DOHH2 (cell line): ENCODE results near the gene ADAMTSL1.

Experiments
- EZH2phosphoT487 ChIP-seq: fragments of 200-600 bp; sonication (generic); IDR thresholded peaks from 2 replicates; pipeline ENCODE4 v1.6.1; 2017; ENCODE audit warnings: borderline replicate concordance, mild to moderate bottlenecking, antibody characterized with exemption, low read length, moderate library complexity, mixed read lengths
- TF ChIP-seq, protein P1 (sequence below): fragments of 200-600 bp; sonication (generic); IDR thresholded peaks from one replicate; pipeline ENCODE4 v1.5.1; 2014; ENCODE audit warnings: antibody characterized with exemption, mild to moderate bottlenecking, low read depth, low read length; ENCODE audit not compliant: poor library complexity, severe bottlenecking

DNA sequence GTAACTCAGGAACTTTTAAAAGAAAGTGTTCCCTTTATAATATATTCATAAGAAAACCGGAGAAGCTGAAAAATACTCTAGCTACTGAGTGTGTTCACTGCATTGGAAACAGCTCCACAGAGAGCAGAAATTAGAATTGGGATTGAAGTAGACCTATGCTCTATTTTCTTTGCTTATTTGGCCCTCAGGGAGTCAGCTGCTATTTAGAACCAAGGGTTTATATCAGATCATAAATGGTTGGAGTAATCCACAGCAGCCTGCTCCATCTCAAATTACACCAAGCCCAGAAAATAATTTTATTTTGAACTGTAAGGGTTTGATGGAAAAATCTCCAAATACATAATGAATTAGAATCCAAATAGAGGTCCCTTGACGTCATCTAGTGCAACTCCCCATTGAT is 202.6 kb downstream of the ADAMTSL1 start:
- TF ChIP-seq, protein P1, sequence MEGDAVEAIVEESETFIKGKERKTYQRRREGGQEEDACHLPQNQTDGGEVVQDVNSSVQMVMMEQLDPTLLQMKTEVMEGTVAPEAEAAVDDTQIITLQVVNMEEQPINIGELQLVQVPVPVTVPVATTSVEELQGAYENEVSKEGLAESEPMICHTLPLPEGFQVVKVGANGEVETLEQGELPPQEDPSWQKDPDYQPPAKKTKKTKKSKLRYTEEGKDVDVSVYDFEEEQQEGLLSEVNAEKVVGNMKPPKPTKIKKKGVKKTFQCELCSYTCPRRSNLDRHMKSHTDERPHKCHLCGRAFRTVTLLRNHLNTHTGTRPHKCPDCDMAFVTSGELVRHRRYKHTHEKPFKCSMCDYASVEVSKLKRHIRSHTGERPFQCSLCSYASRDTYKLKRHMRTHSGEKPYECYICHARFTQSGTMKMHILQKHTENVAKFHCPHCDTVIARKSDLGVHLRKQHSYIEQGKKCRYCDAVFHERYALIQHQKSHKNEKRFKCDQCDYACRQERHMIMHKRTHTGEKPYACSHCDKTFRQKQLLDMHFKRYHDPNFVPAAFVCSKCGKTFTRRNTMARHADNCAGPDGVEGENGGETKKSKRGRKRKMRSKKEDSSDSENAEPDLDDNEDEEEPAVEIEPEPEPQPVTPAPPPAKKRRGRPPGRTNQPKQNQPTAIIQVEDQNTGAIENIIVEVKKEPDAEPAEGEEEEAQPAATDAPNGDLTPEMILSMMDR, result no peak
- TF ChIP-seq EZH2phosphoT487, result no peak
